ENCODE data around the gene MYO18A. TPM values are rescaled to one million over a fixed set of nuclear protein-coding genes. Genes with fewer than 3 reads are reported as not detected.
"Not testable (repeated sequence)": the region's sequence is repeated elsewhere in the genome, so short reads cannot be mapped to it uniquely, and the experiment has no call there.

MYO18A gene
- total RNA-seq, 1 donor from 2014 or later: 36.6 TPM

GRCh38 chr17:29209073-29209472 lies 28.9 kb upstream of the MYO18A start:
- Mint-ChIP-seq H3K36me3 (ENCODE audit: low read depth) (no peaks in the 10 kb centered on the region), H3K4me1 (no peaks in the 10 kb centered on the region), H3K4me3 (no peak overlapping the region), H3K9me3 (no peaks in the 10 kb centered on the region), H3K27ac (no peak overlapping the region), H3K27me3 (peaks cover 12% of the 10 kb centered on the region)
- intact Hi-C loops (cut with micrococcal nuclease): no loop called here
- DNase-seq: no peak

DNA sequence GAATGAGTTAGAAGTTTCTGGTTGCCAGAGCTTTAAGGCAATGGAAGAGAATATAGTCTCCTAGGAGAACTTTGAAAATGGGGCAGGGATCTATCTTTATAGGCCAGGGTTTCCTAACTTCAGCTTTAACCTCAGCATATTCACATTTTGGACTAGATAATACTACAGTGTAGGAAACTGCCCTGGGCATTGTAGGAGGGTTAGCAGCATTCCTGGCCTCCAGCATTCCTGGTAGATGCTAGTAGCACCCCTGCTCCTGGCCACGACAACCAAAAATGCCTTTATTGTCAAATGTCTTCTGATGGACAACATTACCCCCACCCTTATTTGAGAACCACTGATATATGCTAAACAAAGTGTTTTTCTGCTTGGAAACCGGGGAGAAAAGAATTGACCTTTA lies 27.8 kb upstream of the MYO18A start:
- H3K27ac Mint-ChIP-seq: no peak overlapping the region
- intact Hi-C loops (cut with micrococcal nuclease): no loop called here
- H3K9me3 Mint-ChIP-seq: no peaks in the 10 kb centered on the region
- no peak overlapping the region for H3K4me3 Mint-ChIP-seq
- peaks cover 15% of the 10 kb centered on the region for H3K27me3 Mint-ChIP-seq
- no peaks in the 10 kb centered on the region for H3K36me3 Mint-ChIP-seq (ENCODE audit: low read depth)
- no peaks in the 10 kb centered on the region for H3K4me1 Mint-ChIP-seq
- DNase-seq: no peak

DNA sequence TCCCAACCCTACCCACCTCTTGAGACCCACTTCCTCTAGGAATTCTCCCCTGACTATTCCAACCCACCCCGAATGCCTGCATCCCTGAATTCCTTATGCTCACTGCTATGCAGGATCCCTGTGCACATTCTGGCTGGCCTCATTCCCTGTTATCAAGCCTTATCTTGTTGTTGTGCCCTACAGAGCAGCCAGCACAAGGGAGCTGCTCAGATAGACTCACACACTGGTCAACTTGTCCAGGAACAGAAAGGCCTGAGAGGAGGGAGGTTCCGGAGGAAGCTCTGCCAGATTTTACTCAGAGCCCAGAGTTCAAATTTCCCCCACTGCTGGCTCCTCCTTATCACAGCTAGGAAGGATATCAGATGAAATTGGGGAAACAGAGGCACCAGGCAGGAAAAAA lies 24.8 kb upstream of the MYO18A start:
- H3K4me1 Mint-ChIP-seq: no peaks in the 10 kb centered on the region
- intact Hi-C loops (cut with micrococcal nuclease): no loop called here
- no peak overlapping the region for H3K27ac Mint-ChIP-seq
- peaks cover 22% of the 10 kb centered on the region for H3K27me3 Mint-ChIP-seq
- DNase-seq: no peak
- H3K4me3 Mint-ChIP-seq: no peak overlapping the region
- H3K36me3 Mint-ChIP-seq (ENCODE audit: low read depth): no peaks in the 10 kb centered on the region
- H3K9me3 Mint-ChIP-seq: no peaks in the 10 kb centered on the region

DNA sequence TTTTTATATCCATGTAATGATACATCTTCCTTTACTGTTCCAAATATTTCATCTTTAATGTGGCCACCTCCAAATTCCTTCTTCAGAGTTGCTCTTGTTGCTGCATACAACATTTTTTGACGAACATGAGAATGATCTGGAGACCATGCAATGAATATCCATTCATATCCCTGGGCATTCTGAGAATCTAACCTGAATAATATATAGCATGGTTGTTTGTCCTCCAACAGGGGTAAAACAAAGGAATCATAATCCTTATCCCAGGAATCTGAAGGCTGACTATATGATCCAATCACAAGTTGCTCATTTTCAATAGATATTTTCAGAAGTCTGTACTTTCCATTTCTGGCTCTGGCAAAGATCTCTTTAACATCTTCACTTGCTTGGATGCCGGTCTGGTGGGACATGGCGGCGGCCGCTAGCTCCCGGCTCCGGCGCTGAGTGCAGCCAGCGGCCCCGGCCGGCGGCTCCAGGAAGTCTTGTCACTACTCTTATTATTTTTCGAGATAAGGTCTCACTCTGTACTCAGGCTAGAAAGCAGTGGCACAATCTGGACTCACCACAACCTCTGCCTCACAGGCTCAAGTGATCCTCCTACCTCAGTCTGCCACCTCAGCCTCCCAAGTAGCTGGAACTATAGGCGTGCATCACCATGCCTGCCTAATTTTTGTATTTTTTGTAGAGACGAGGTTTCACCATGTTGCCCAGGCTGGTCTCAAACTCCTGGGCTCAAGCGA lies 24.0 kb upstream of the MYO18A start:
- peaks cover 23% of the 10 kb centered on the region for H3K27me3 Mint-ChIP-seq
- H3K4me1 Mint-ChIP-seq; H3K4me3 Mint-ChIP-seq; intact Hi-C loops (cut with micrococcal nuclease); H3K36me3 Mint-ChIP-seq (ENCODE audit: low read depth); DNase-seq; H3K27ac Mint-ChIP-seq; H3K9me3 Mint-ChIP-seq: not testable (repeated sequence)

GRCh38 chr17:29197516-29198272 lies 17.5 kb upstream of the MYO18A start:
- no peak overlapping the region for H3K4me3 Mint-ChIP-seq
- no peak for DNase-seq
- H3K27ac Mint-ChIP-seq: no peak overlapping the region
- H3K4me1 Mint-ChIP-seq: peaks cover 3% of the 10 kb centered on the region
- H3K36me3 Mint-ChIP-seq (ENCODE audit: low read depth): no peaks in the 10 kb centered on the region
- intact Hi-C loops (cut with micrococcal nuclease): no loop called here
- peaks cover 15% of the 10 kb centered on the region for H3K27me3 Mint-ChIP-seq
- no peaks in the 10 kb centered on the region for H3K9me3 Mint-ChIP-seq

GRCh38 chr17:29196769-29197515 lies 16.7 kb upstream of the MYO18A start:
- no peaks in the 10 kb centered on the region for H3K9me3 Mint-ChIP-seq
- no peak overlapping the region for H3K27ac Mint-ChIP-seq
- intact Hi-C loops (cut with micrococcal nuclease): no loop called here
- peaks cover 3% of the 10 kb centered on the region for H3K4me1 Mint-ChIP-seq
- no peak overlapping the region for H3K4me3 Mint-ChIP-seq
- H3K27me3 Mint-ChIP-seq: peaks cover 19% of the 10 kb centered on the region
- DNase-seq: no peak
- no peaks in the 10 kb centered on the region for H3K36me3 Mint-ChIP-seq (ENCODE audit: low read depth)

GRCh38 chr17:29195465-29196081 lies 15.4 kb upstream of the MYO18A start:
- no peaks in the 10 kb centered on the region for H3K9me3 Mint-ChIP-seq
- H3K36me3 Mint-ChIP-seq (ENCODE audit: low read depth): no peaks in the 10 kb centered on the region

DNA sequence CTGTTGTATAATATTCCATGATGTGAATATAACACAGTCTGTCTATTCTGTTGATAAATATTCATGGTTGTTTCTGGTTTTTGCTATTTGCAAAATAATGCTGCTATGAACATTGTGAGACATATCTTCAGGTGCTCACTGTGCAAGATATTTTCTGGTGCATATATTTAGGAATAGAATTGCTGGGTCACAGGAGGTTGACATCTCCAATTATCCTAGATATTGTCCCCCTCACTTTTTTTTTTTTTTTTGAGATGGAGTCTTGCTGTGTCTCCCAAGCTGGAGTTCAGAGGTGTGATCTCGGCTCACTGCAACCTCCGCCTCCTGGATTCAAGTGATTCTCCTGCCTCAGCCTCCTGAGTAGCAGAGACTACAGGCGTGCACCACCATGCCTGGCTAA lies 14.5 kb upstream of the MYO18A start:
- intact Hi-C loops (cut with micrococcal nuclease): no loop called here
- no peak overlapping the region for H3K4me3 Mint-ChIP-seq
- no peak overlapping the region for H3K27ac Mint-ChIP-seq

More at GRCh38 chr17:29195465-29196081, 15.4 kb upstream of the MYO18A start:
- intact Hi-C loops (cut with micrococcal nuclease): no loop called here
- Mint-ChIP-seq H3K4me1 (peaks cover 3% of the 10 kb centered on the region), H3K4me3 (no peak overlapping the region), H3K27me3 (peaks cover 25% of the 10 kb centered on the region), H3K27ac (no peak overlapping the region)
- DNase-seq: no peak

GRCh38 chr17:29193146-29193545 lies 12.9 kb upstream of the MYO18A start:
- DNase-seq: no peak
- H3K36me3 Mint-ChIP-seq (ENCODE audit: low read depth): no peaks in the 10 kb centered on the region
- H3K27ac Mint-ChIP-seq: no peak overlapping the region
- intact Hi-C loops (cut with micrococcal nuclease): no loop called here
- peaks cover 28% of the 10 kb centered on the region for H3K27me3 Mint-ChIP-seq
- no peak overlapping the region for H3K4me3 Mint-ChIP-seq
- peaks cover 3% of the 10 kb centered on the region for H3K4me1 Mint-ChIP-seq
- H3K9me3 Mint-ChIP-seq: no peaks in the 10 kb centered on the region

More for the DNA sequence above, 14.5 kb upstream of the MYO18A start:
- H3K4me1 Mint-ChIP-seq: peaks cover 3% of the 10 kb centered on the region
- H3K9me3 Mint-ChIP-seq: no peaks in the 10 kb centered on the region
- H3K36me3 Mint-ChIP-seq (ENCODE audit: low read depth): no peaks in the 10 kb centered on the region
- peaks cover 26% of the 10 kb centered on the region for H3K27me3 Mint-ChIP-seq
- DNase-seq: no peak

DNA sequence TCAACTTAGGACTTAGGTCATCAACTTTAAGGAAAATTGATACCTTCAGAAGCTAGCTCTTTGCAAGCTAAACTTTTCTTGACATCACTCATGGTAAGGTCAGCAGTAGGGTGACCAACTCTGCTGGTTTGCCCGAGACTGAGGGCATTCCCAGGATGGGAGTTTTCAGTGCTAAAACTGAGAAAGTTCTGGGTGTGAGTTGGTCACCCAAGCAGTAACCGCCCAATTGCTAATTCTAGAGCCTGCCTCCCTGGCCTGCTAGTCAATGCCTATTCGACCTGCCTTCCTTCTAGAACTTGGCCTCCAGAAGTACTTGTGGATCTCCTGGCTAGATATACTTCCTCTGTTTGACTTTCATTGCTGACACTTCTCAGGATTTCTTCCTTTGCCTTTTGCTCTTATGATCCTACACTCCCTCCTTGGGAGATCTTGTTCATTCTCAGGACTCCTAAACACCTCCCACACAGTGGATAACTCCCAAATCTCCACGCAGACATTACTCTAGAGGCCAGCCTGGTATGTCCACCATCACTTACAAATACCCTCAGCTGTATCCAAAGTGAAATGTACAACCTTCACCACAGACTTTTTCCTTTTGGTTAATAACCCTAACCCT lies 10.5 kb upstream of the MYO18A start:
- Mint-ChIP-seq H3K36me3 (ENCODE audit: low read depth) (no peaks in the 10 kb centered on the region), H3K9me3 (no peaks in the 10 kb centered on the region), H3K4me3 (no peak overlapping the region), H3K4me1 (peaks cover 3% of the 10 kb centered on the region), H3K27ac (no peak overlapping the region), H3K27me3 (peaks cover 28% of the 10 kb centered on the region)
- intact Hi-C loops (cut with micrococcal nuclease): no loop called here
- DNase-seq: no peak

DNA sequence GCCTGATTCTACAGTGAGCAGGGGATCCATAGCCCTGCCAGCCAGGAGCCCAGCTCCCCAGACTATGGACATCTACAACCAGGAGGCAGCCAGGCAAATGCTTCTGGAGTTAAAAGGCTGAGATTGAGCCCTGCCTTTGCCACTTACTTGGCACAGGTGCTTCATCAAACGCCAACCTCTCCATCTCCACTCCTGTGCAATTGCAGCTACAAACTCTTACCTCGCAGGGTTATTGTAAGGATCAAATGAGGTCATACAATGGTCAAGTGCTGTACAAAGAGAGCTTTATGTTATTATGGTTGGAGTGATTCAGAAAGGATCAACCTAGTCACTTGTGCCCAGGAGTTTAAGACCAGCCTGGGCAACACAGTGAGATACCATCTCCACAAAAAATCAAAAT lies 9.8 kb upstream of the MYO18A start:
- Mint-ChIP-seq H3K27me3 (peaks cover 28% of the 10 kb centered on the region), H3K27ac (no peak overlapping the region), H3K4me1 (peaks cover 2% of the 10 kb centered on the region), H3K9me3 (no peaks in the 10 kb centered on the region), H3K36me3 (ENCODE audit: low read depth) (no peaks in the 10 kb centered on the region), H3K4me3 (no peak overlapping the region)
- intact Hi-C loops (cut with micrococcal nuclease): no loop called here
- DNase-seq: no peak

- Mint-ChIP-seq H3K27me3 (peaks cover 28% of the 10 kb centered on the region), H3K4me3 (no peak overlapping the region), H3K9me3 (no peaks in the 10 kb centered on the region), H3K4me1 (peaks cover 2% of the 10 kb centered on the region), H3K27ac (no peak overlapping the region), H3K36me3 (ENCODE audit: low read depth) (no peaks in the 10 kb centered on the region)
- intact Hi-C loops (cut with micrococcal nuclease): no loop called here
- no peak for DNase-seq
Measured at GRCh38 chr17:29189355-29189754, 9.2 kb upstream of the MYO18A start.

DNA sequence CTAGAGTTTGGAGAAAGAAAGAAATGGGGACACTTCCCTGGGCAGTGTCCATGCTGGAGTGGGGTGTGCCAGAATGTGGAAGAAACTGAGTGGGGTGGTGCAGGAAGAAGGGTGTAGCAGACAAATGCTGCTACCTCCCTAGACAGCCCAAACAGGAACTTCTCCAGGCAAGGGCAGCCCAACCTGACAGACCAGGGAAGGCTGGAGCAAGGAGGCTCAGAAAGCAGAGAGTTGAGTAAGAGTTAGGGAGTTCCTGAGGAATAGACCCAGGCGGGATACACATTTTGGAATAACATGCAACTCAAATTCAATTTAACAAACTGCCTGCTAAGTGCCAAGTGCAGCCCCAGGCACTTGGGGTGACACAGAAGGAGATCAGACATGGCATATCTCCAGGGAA lies 1.0 kb upstream of the MYO18A start:
- DNase-seq: no peak
- Mint-ChIP-seq H3K27me3 (peaks cover 19% of the 10 kb centered on the region), H3K4me3 (no peak overlapping the region)

More for the DNA sequence above, 1.0 kb upstream of the MYO18A start:
- intact Hi-C loops (cut with micrococcal nuclease): no loop called here
- Mint-ChIP-seq H3K27ac (no peak overlapping the region), H3K36me3 (ENCODE audit: low read depth) (no peaks in the 10 kb centered on the region), H3K9me3 (no peaks in the 10 kb centered on the region), H3K4me1 (peaks cover 25% of the 10 kb centered on the region)

All from activated CD4-positive, alpha-beta T cell treated with anti-CD3 and anti-CD28 coated beads, Interleukin-2, amount 10 ng/mL, durations not matched to agents 24 days and 14 days (primary cell).